Endothelial cell of umbilical vein (primary cell): ENCODE data around the gene AQR. TPM values are rescaled to one million over a fixed set of nuclear protein-coding genes. Genes with fewer than 3 reads are reported as not detected.

Experiments
- BruUV-seq: library from RNA; stranded (reverse); fragments of 400-500 nt; replicated peaks from 2 replicates; lab custom pipeline; 2021; lab: Mats Ljungman, UMichigan
- CTCF ChIA-PET: fragments of 300-600, 350-600 bp; sonication (Branson Sonifier 250); formaldehyde crosslinking; loops from one replicate; lab custom pipeline; 2021; ENCODE audit warnings: antibody characterized with exemption, inconsistent platforms; lab: Charles Lee
- POLR2A ChIA-PET: fragments of 300-600, 350-600 bp; sonication (Branson Sonifier 250); formaldehyde crosslinking; loops from one replicate; lab custom pipeline; 2021; ENCODE audit warnings: antibody characterized with exemption, inconsistent platforms; lab: Charles Lee
- DNase-seq: peaks from one replicate; pipeline ENCODE4 v3.0.0-alpha.2; 2011; ENCODE audit warnings: low read depth, low spot score
- FAIRE-seq: peaks from 2 replicates; lab custom pipeline; 2011; peaks lifted over from hg19 to GRCh38; lab: Jason Lieb, UNC
- H2AFZ ChIP-seq: 2 replicates; pipeline ENCODE4 v1.6.0; 2012; ENCODE audit warnings: low read depth, low read length, control low read depth, inconsistent platforms
- H3K27ac ChIP-seq: 2 replicates; pipeline ENCODE4 v1.5.1; 2011; ENCODE audit warnings: low read depth, mild to moderate bottlenecking, control low read depth, low read length, moderate library complexity; ENCODE audit not compliant: insufficient read depth
- H3K27me3 ChIP-seq, 2 experiments: 2 replicates each; pipeline versions ENCODE4 v1.6.0 to v1.6.1; 2011; ENCODE audit warnings: low read length in 2 of 2, mixed read lengths in 1 of 2; ENCODE audit not compliant: control insufficient read depth in 2 of 2, insufficient read depth in 2 of 2
- H3K36me3 ChIP-seq, 2 experiments: 2 replicates in 1 of 2; 3 replicates in 1 of 2; pipeline ENCODE4 v1.5.1; 2011; ENCODE audit warnings: low read length in 2 of 2, mild to moderate bottlenecking in 1 of 2, moderate library complexity in 1 of 2; ENCODE audit not compliant: control insufficient read depth in 2 of 2, insufficient read depth in 2 of 2; ENCODE audit errors: extremely low read depth in 1 of 2
- H3K4me1 ChIP-seq: 3 replicates; pipeline ENCODE4 v1.5.1; 2011; ENCODE audit warnings: mild to moderate bottlenecking, low read length; ENCODE audit not compliant: control insufficient read depth, insufficient read depth; ENCODE audit errors: extremely low read depth
- H3K4me2 ChIP-seq: 2 replicates; pipeline ENCODE4 v1.6.1; 2011; ENCODE audit warnings: low read length, control low read depth, mixed read lengths; ENCODE audit not compliant: insufficient read depth
- H3K4me3 ChIP-seq, 3 experiments: fragments of 200-600 bp in 1 of 3; sonication (generic), shearing (Covaris generic) in 1 of 3; replicated peaks in 1 of 3; 2 replicates each; pipeline ENCODE4 v1.5.1; 2011 to 2016; ENCODE audit warnings: control low read depth in 3 of 3, low read length in 3 of 3, mild to moderate bottlenecking in 2 of 3, inconsistent platforms in 1 of 3, low read depth in 1 of 3, moderate library complexity in 1 of 3; ENCODE audit not compliant: insufficient read depth in 1 of 3
- H3K79me2 ChIP-seq: 2 replicates; pipeline ENCODE4 v1.6.0; 2012; ENCODE audit warnings: low read length, inconsistent platforms; ENCODE audit not compliant: control insufficient read depth, insufficient read depth
- H3K9ac ChIP-seq: replicated peaks from 2 replicates; pipeline ENCODE3; 2011; ENCODE audit warnings: low read length, control low read depth; ENCODE audit not compliant: insufficient read depth; ENCODE audit errors: extremely low read depth
- H3K9me1 ChIP-seq: replicated peaks from 3 replicates; pipeline ENCODE4 v1.6.0; 2011; ENCODE audit warnings: mild to moderate bottlenecking, low read length; ENCODE audit not compliant: control insufficient read depth, insufficient read depth; ENCODE audit errors: extremely low read depth
- H3K9me3 ChIP-seq: replicated peaks from 2 replicates; pipeline ENCODE4 v1.5.1; 2012; ENCODE audit warnings: low read length, inconsistent platforms; ENCODE audit not compliant: control insufficient read depth, insufficient read depth
- H4K20me1 ChIP-seq: replicated peaks from 2 replicates; pipeline ENCODE3; 2011; ENCODE audit warnings: mild to moderate bottlenecking, low read length; ENCODE audit not compliant: control insufficient read depth, insufficient read depth; ENCODE audit errors: extremely low read depth
- CTCF ChIP-seq, 2 donors: IDR thresholded peaks; 1 replicate in 1 of 2; 2 replicates in 1 of 2; pipeline ENCODE4 v1.5.1; 2011; ENCODE audit warnings: low read length in 2 of 2, mild to moderate bottlenecking in 2 of 2, moderate library complexity in 2 of 2, control low read depth in 1 of 2, inconsistent platforms in 1 of 2, low read depth in 1 of 2; ENCODE audit not compliant: insufficient read depth in 1 of 2; ENCODE audit errors: extremely low read depth in 1 of 2
- EZH2 ChIP-seq: IDR thresholded peaks from 2 replicates; pipeline ENCODE4 v1.6.1; 2012; ENCODE audit warnings: borderline replicate concordance, low read depth, mild to moderate bottlenecking, moderate library complexity, low read length, inconsistent platforms; ENCODE audit not compliant: severe bottlenecking
- FOS ChIP-seq: IDR thresholded peaks from 2 replicates; pipeline ENCODE4 v1.6.1; 2011; ENCODE audit warnings: mild to moderate bottlenecking, low read length, moderate library complexity, borderline replicate concordance; ENCODE audit not compliant: insufficient read depth
- GATA2 ChIP-seq: IDR thresholded peaks from 2 replicates; pipeline ENCODE4 v1.7.0; 2011; ENCODE audit warnings: low read depth, mild to moderate bottlenecking, moderate library complexity, mixed read lengths, low read length; ENCODE audit not compliant: insufficient read length, insufficient read depth
- JUN ChIP-seq: IDR thresholded peaks from 2 replicates; pipeline ENCODE4 v1.6.1; 2011; ENCODE audit warnings: borderline replicate concordance, low read depth; ENCODE audit not compliant: insufficient read length, insufficient read depth
- MYC ChIP-seq: IDR thresholded peaks from one replicate; pipeline ENCODE4 v1.6.1; 2011; ENCODE audit warnings: mild to moderate bottlenecking, low read depth, low read length
- POLR2A ChIP-seq: IDR thresholded peaks from 2 replicates; pipeline ENCODE4 v1.6.1; 2012; ENCODE audit warnings: low read depth, mild to moderate bottlenecking, control low read depth, low read length
- POLR2AphosphoS5 ChIP-seq: IDR thresholded peaks from 2 replicates; pipeline ENCODE4 v1.6.1; 2012; ENCODE audit warnings: low read depth, mild to moderate bottlenecking, control low read depth, low read length, moderate library complexity; ENCODE audit not compliant: insufficient read depth
- dilution Hi-C: fragments of 300-500 bp; cut with MboI; formaldehyde crosslinking; loops from one replicate; pipeline ENCODE4 v1.15.0; 2019; ENCODE audit warnings: low sequenced_read_pairs; ENCODE audit not compliant: extremely low pct_ligation_motif_present
- intact Hi-C: fragments of 100-400 bp; cut with micrococcal nuclease; formaldehyde crosslinking; loops from one replicate; pipeline ENCODE4 v1.10.0; 2022
- polyA plus RNA-seq, 4 experiments: library from polyadenylated mRNA; depleted of rRNA in 3 of 4; stranded (reverse) in 3 of 4; unstranded in 1 of 4; fragments of >200 nt; gene quantifications; 2 replicates each; pipeline versions ENCODE4 v1.2.1 to v1.2.3, GENCODE V29; 2011 to 2012; ENCODE audit warnings: missing spikeins in 1 of 4
- total RNA-seq: library from RNA; stranded (reverse); gene quantifications from 2 replicates; pipeline ENCODE4 v1.2.3, GENCODE V29; 2021
- TF ChIP-seq, protein P1 (sequence below): IDR thresholded peaks from 2 replicates; pipeline ENCODE4 v1.6.1; 2011; ENCODE audit not compliant: insufficient read depth, insufficient read length

AQR gene
- total and polyA plus RNA-seq, 2 donors (not counting 3 experiments of a cell fraction or from before 2014, with no cell fraction given) = 18.7 to 37.5 TPM

DNA sequence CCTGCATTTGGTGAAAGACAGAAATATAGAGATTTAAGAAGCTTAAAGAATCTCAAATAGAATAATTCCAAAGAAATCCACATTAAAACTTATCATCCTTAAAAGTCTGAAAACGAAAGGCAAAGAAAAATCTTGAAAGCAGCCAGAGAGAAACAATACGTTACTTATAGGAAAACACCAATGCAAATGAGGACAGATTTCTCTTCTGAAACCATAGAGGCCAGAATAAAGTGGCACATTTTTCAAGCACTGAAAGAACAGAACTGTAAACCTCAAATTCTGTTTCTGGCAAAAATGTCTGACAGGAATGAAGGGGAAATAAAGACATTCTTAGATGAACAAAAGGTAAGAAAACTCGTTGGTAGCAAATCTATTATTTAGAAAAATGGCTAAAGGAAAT lies 160.4 kb downstream of the AQR start:
- no peaks in the 10 kb centered on the region for H3K9me3 ChIP-seq
- H3K27ac ChIP-seq = no peak overlapping the region
- FAIRE-seq (no peak), DNase-seq (no peak)
- H3K27me3 ChIP-seq = peaks cover 2 to 13% of the 10 kb centered on the region in 2 experiments
- dilution Hi-C loops = no loop called here
- no peaks in the 10 kb centered on the region for H3K79me2 ChIP-seq
- H3K9ac ChIP-seq = no peak overlapping the region
- BruUV-seq = no TSS peak
- POLR2A ChIA-PET = no interaction called here
- no peak overlapping the region for H2AFZ ChIP-seq
- H3K9me1 ChIP-seq = no peaks in the 10 kb centered on the region
- no peak overlapping the region for H3K4me3 ChIP-seq
- TF ChIP-seq CTCF (IDR thresholded peaks at IDR 0.05; ENCODE audit: extremely low read depth in 1 of 2, insufficient read depth in 1 of 2, low read depth in 1 of 2, low read length in 2 of 2) = no peak
- TF ChIP-seq JUN = no peak
- TF ChIP-seq, protein P1, sequence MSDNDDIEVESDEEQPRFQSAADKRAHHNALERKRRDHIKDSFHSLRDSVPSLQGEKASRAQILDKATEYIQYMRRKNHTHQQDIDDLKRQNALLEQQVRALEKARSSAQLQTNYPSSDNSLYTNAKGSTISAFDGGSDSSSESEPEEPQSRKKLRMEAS = no peak
- no peak for TF ChIP-seq MYC
- TF ChIP-seq EZH2 = no peak
- TF ChIP-seq FOS = no peak
- no peak for TF ChIP-seq GATA2
- TF ChIP-seq POLR2AphosphoS5 = no peak
- TF ChIP-seq POLR2A = no peak
- H3K4me2 ChIP-seq = no peak overlapping the region
- H4K20me1 ChIP-seq = no peaks in the 10 kb centered on the region
- no peaks in the 10 kb centered on the region for H3K36me3 ChIP-seq
- CTCF ChIA-PET = no interaction called here
- H3K4me1 ChIP-seq = no peaks in the 10 kb centered on the region
- intact Hi-C loops = no loop called here
